HG03175 (cell line): ENCODE measurements around the gene BMP5.
"Not testable (repeated sequence)": the region's sequence is repeated elsewhere in the genome, so short reads cannot be mapped to it uniquely, and the experiment has no call there.

Source experiments
- ATAC-seq: cut with Tn5 transposase; IDR thresholded peaks from one replicate; pipeline ENCODE4 v1.9.1; 2021; ENCODE audit warnings: mild to moderate bottlenecking, moderate library complexity; ENCODE audit not compliant: unreplicated experiment

BMP5 gene

GRCh38 chr6:55875400-55875799 is at the start of gene BMP5:
TSS of gene BMP5 (minus strand) at chr6:55875590. CDS start at chr6:55874865, 725 bp downstream.
- no peak for ATAC-seq

GRCh38 chr6:55922406-55922805 is 47.0 kb upstream of the BMP5 start:
- no peak for ATAC-seq

GRCh38 chr6:55919716-55920308 is 44.4 kb upstream of the BMP5 start:
- ATAC-seq, result no peak

GRCh38 chr6:55918639-55919038 is 43.2 kb upstream of the BMP5 start:
- ATAC-seq, result no peak

- ATAC-seq, result no peak
Observed at GRCh38 chr6:55917751-55918415, 42.5 kb upstream of the BMP5 start.

- ATAC-seq, result no peak
Observed at GRCh38 chr6:55916188-55916587, 40.8 kb upstream of the BMP5 start.

GRCh38 chr6:55913228-55914195 is 38.1 kb upstream of the BMP5 start:
- ATAC-seq, result no peak

- ATAC-seq, result not testable (repeated sequence)
Observed at GRCh38 chr6:55910466-55910865, 35.1 kb upstream of the BMP5 start.

- ATAC-seq, result not testable (repeated sequence)
Observed at GRCh38 chr6:55909911-55910310, 34.5 kb upstream of the BMP5 start.

GRCh38 chr6:55902796-55903195 is 27.4 kb upstream of the BMP5 start:
- ATAC-seq, result no peak

GRCh38 chr6:55901765-55902270 is 26.4 kb upstream of the BMP5 start:
- ATAC-seq, result no peak

GRCh38 chr6:55898342-55898741 is 23.0 kb upstream of the BMP5 start:
- no peak for ATAC-seq

- no peak for ATAC-seq
Observed at GRCh38 chr6:55897346-55897745, 22.0 kb upstream of the BMP5 start.

- ATAC-seq, result no peak
Observed at GRCh38 chr6:55895972-55896730, 20.8 kb upstream of the BMP5 start.

- ATAC-seq, result no peak
Observed at GRCh38 chr6:55892749-55893357, 17.5 kb upstream of the BMP5 start.

GRCh38 chr6:55888917-55889316 is 13.5 kb upstream of the BMP5 start:
- ATAC-seq, result no peak

GRCh38 chr6:55886185-55886836 is 10.9 kb upstream of the BMP5 start:
- ATAC-seq, result no peak

GRCh38 chr6:55882718-55883569 is 7.6 kb upstream of the BMP5 start:
- ATAC-seq, result no peak

GRCh38 chr6:55877283-55877682 is 1.9 kb upstream of the BMP5 start:
- ATAC-seq, result no peak
